Nephron (organoid): ENCODE measurements around the gene MACROD2.

ENCODE experiments used
- H3K27ac Mint-ChIP-seq, 3 experiments: 2 replicates each; pipeline ENCODE4 v1.8.0; 2020; ENCODE audit warnings: mixed read lengths in 3 of 3, mild to moderate bottlenecking in 2 of 3, moderate library complexity in 1 of 3
- H3K27me3 Mint-ChIP-seq: 2 replicates; pipeline ENCODE4 v1.8.0; 2021; ENCODE audit warnings: low read depth, mild to moderate bottlenecking, moderate library complexity, mixed read lengths
- H3K36me3 Mint-ChIP-seq: 2 replicates; pipeline ENCODE4 v1.8.0; 2020; ENCODE audit warnings: low read depth, mixed read lengths
- H3K4me1 Mint-ChIP-seq: 2 replicates; pipeline ENCODE4 v1.8.0; 2020; ENCODE audit warnings: mixed read lengths
- H3K4me3 Mint-ChIP-seq, 3 experiments: 2 replicates each; pipeline ENCODE4 v1.8.0; 2020; ENCODE audit warnings: mild to moderate bottlenecking in 3 of 3, mixed read lengths in 3 of 3, moderate library complexity in 2 of 3
- H3K9me3 Mint-ChIP-seq: 2 replicates; pipeline ENCODE4 v1.8.0; 2020; ENCODE audit warnings: mixed read lengths
- TF ChIP-seq, protein P1 (sequence below), 3 experiments: fragments of 200-600 bp; sonication (generic); IDR thresholded peaks; one replicate each; pipeline ENCODE4 v1.5.0; 2021; ENCODE audit warnings: antibody characterized with exemption in 3 of 3; ENCODE audit not compliant: unreplicated experiment in 3 of 3

Gene MACROD2

DNA sequence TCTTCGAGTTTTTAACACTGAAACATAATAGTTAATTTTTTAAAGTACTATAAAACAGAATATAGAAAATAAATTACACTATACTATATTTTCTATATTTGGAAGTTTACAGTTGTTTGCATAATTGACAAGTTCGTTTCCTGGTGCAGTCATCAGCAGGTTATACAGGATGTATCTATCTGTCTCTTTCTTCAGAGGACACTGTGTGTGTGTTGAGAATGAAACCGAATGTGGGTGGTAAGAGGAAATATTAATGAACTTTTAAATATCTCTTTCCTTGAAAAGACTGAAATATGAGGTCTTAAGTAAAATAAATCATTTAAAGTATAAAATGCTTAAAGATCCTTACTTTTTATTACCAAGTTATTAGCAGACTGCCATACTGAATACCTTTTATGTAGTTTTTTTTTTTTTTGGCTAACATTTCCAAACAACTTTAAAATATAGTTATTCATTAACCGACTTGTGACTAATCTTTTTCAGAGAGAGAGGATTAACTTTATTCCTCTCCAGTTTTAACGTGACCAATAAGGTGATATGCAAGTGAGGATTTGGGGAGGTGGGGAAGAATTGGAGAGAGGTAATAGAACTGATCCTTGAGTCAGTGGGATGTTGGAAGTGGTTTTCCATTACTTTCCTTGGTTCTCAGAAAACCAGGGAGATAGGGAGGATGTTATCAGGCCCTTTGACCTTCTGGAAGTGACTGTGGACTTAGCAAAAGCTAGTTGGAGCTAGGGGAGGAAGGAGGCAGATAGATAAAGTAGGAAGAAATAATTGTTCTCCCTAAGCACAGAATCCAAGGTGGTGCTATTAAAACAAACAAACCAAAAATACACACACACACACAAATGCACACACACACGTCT, 722.1 kb downstream of the MACROD2 start:
- Mint-ChIP-seq H3K36me3 (no peaks in the 10 kb centered on the region), H3K9me3 (no peaks in the 10 kb centered on the region), H3K27ac (peak overlapping the region; percentile 84 to 90 (median 86)), H3K27me3 (peaks cover 5% of the 10 kb centered on the region), H3K4me1 (peaks cover 18% of the 10 kb centered on the region), H3K4me3 (peak overlapping the region in 1 of 3 experiments; percentile 26)
- TF ChIP-seq, protein P1, sequence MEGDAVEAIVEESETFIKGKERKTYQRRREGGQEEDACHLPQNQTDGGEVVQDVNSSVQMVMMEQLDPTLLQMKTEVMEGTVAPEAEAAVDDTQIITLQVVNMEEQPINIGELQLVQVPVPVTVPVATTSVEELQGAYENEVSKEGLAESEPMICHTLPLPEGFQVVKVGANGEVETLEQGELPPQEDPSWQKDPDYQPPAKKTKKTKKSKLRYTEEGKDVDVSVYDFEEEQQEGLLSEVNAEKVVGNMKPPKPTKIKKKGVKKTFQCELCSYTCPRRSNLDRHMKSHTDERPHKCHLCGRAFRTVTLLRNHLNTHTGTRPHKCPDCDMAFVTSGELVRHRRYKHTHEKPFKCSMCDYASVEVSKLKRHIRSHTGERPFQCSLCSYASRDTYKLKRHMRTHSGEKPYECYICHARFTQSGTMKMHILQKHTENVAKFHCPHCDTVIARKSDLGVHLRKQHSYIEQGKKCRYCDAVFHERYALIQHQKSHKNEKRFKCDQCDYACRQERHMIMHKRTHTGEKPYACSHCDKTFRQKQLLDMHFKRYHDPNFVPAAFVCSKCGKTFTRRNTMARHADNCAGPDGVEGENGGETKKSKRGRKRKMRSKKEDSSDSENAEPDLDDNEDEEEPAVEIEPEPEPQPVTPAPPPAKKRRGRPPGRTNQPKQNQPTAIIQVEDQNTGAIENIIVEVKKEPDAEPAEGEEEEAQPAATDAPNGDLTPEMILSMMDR (IDR thresholded peaks at IDR 0.05; ENCODE audit: unreplicated experiment in 3 of 3) = no peak

DNA sequence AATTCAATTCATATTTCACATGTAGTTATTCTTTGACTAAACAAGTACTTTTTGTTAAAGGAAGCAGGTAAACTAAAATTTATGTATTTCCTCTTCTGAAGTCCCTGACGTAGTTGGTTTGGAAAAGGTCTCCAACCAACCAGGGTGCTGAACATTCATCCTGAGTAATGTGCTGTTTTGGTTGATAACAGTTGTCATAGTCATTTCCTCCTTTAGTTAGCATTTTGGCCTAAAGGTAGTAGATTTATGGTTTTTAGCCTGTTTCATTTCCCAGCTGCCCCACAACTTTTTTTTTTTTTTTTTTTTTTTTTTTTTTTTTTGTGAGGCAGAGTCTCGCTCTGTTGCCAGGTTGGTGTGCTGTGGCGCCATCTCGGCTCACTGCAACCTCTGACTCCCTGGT, 724.9 kb downstream of the MACROD2 start:
- Mint-ChIP-seq H3K27ac (no peak overlapping the region), H3K4me1 (peaks cover 20% of the 10 kb centered on the region), H3K4me3 (no peak overlapping the region)

DNA sequence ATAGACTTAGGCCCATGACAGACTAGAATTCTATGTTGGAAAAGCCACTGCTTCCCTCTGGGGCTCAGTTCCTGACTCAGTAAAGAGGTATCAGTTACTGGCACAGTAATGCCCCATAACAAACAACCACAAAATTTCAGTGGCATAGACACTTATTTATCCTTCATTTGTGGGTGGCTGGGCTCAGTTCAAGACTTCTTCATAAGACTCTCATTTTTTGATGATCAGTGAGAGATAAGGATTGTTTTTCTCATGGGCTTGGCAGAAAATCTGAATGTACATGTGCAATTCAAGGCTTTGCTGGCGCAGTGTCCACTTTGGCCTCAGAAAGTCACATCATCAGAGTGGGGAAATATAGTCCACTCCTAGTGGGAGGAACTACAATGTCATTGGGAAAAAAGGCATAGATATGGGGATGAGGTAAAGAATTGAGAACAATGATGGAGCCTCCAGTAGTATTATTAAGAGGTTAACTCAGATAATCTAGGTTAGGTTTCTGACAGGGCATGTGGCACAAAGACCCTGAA, 726.7 kb downstream of the MACROD2 start:
- H3K9me3 Mint-ChIP-seq = no peaks in the 10 kb centered on the region
- H3K4me1 Mint-ChIP-seq = peaks cover 11% of the 10 kb centered on the region
- TF ChIP-seq, protein P1 (IDR thresholded peaks at IDR 0.05; ENCODE audit: unreplicated experiment in 3 of 3) = no peak
- H3K27ac Mint-ChIP-seq = no peak overlapping the region
- no peaks in the 10 kb centered on the region for H3K36me3 Mint-ChIP-seq
- H3K27me3 Mint-ChIP-seq = no peaks in the 10 kb centered on the region
- no peak overlapping the region for H3K4me3 Mint-ChIP-seq

More for the DNA sequence above, 724.9 kb downstream of the MACROD2 start:
- Mint-ChIP-seq H3K36me3 (no peaks in the 10 kb centered on the region), H3K9me3 (no peaks in the 10 kb centered on the region), H3K27me3 (peaks cover 5% of the 10 kb centered on the region)
- TF ChIP-seq, protein P1 (IDR thresholded peaks at IDR 0.05; ENCODE audit: unreplicated experiment in 3 of 3) = no peak

DNA sequence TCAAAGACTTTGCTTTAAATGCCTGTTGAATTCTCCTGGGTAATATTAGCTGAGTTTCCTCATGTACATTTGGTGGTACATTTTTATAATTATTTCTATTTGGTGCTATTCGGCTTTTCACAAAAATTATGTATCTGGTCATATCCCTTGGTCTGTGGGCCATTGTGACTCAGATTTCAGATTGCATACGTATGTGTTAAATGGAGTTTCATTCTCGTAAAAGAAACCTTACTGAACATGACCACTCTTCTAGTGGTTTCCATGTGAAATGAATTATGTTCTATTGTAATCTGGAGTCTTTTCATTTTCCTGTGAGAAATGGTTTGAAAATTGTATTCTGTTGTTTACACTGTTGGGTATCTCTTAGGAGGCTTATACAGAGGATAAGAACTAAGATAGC, 728.3 kb downstream of the MACROD2 start:
- H3K9me3 Mint-ChIP-seq = no peaks in the 10 kb centered on the region
- peaks cover 6% of the 10 kb centered on the region for H3K4me1 Mint-ChIP-seq
- H3K27me3 Mint-ChIP-seq = no peaks in the 10 kb centered on the region
- no peak overlapping the region for H3K4me3 Mint-ChIP-seq
- H3K36me3 Mint-ChIP-seq = no peaks in the 10 kb centered on the region
- H3K27ac Mint-ChIP-seq = no peak overlapping the region
- TF ChIP-seq, protein P1 (IDR thresholded peaks at IDR 0.05; ENCODE audit: unreplicated experiment in 3 of 3) = no peak

DNA sequence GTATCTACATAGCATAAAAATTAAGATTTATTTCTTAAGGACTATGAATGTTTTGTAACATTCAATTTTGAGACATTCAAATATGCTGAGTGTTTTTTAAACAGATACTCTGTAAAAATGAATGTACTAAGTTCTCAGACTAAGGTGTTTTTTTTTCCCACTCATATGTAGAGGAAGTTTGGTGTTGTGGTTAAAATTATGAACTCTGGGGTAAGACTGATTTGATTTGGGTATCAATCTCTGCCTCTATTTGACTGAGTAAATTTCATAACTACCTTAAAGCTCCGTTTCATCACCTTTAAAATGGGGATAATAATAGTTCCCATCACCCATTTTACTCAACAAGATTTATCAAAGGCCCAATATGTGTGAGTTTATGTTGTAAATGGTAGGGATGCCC, 728.7 kb downstream of the MACROD2 start:
- Mint-ChIP-seq H3K36me3 (no peaks in the 10 kb centered on the region), H3K27me3 (no peaks in the 10 kb centered on the region), H3K9me3 (no peaks in the 10 kb centered on the region), H3K27ac (no peak overlapping the region), H3K4me1 (peaks cover 6% of the 10 kb centered on the region), H3K4me3 (no peak overlapping the region)
- TF ChIP-seq, protein P1 (IDR thresholded peaks at IDR 0.05; ENCODE audit: unreplicated experiment in 3 of 3) = no peak
